Suppressor macrophage treated with lipopolysaccharide for 1 hour (primary cell): ENCODE results near the gene NAA38.

Source experiments
- DNase-seq, 3 donors: peaks; one replicate each; pipeline ENCODE4 v3.0.0-alpha.2; 2020 to 2022

NAA38 gene, protein sequence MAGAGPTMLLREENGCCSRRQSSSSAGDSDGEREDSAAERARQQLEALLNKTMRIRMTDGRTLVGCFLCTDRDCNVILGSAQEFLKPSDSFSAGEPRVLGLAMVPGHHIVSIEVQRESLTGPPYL

DNA sequence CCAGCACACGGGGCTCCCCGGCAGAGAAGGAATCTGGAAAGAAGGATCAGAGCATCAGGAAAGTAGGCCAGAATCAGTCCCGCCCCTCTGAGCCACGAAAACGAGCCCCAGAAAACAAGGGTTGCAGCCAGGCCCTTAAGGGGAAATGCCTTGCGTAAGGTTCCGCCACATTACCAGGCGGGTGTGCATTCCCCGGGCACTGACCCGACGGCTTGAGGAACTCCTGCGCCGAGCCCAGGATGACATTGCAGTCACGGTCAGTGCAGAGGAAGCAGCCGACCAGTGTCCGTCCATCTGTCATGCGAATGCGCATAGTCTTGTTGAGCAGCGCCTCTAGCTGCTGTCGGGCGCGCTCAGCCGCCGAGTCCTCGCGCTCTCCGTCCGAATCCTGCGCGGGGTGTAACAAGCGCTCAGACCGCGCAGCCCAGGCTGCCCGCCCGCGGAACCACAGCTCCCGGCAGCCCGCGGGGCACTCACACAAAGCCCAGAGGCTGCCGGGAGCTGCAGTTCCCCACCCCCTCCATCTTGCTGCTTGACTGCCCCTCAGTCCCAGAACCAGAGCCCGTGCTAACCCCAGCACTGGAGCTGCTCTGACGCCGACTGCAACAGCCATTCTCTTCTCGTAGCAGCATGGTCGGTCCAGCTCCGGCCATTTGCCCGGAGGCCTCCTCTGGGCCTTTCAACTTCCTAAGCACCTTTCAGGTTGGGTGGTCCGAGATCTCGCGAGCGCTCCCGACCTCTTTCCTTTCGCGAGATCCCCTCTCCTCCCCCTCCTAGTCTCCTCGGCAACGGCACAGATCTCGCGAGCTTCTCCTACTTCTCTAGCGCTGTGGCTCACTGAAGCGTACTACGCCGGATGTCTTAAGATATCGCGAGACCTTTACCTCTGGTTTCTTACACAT is at the start of gene NAA38:
TSS of gene NAA38 (minus strand) at position 749 of the 902 bp plus-strand sequence. CDS start at position 653, 96 bp downstream.
- DNase-seq, result peak; percentile 93 to 97 (median 97)

DNA sequence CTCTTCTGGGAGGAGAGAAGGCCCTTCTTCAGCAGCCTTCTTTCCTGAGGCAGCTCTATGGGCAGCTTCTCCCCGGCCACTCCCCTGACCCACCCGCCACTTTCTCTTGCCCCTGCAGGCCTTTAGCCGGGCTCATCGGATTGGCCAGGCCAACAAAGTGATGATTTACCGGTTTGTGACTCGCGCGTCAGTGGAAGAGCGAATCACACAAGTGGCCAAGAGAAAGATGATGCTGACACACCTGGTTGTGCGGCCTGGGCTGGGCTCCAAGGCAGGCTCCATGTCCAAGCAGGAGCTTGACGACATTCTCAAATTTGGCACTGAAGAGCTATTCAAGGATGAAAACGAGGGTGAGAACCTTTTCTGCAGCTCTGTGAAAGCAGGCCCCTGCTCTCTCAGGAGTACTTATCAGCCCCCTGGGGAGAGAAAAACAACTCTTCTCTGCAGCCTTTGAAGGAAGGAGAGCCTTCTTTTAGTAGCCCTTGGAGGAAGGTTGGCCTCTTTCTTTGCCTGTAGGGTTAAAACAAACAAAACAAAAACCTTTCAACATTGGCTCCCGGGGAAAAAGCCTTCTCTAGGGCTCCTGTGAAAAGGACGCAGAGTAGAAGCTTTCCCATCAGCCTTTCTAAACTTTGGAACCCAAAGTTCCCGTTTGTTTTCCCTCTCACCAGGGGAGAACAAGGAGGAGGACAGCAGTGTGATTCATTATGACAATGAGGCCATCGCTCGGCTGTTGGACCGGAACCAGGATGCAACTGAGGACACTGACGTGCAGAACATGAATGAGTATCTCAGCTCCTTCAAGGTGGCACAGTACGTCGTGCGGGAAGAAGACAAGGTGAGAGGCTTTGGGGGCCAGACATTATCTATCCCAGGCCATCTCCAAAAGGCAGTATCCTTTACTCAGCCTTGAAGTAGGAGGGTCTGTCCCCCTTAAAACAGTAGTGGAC is 46.1 kb upstream of the NAA38 start:
- DNase-seq, result no peak

DNA sequence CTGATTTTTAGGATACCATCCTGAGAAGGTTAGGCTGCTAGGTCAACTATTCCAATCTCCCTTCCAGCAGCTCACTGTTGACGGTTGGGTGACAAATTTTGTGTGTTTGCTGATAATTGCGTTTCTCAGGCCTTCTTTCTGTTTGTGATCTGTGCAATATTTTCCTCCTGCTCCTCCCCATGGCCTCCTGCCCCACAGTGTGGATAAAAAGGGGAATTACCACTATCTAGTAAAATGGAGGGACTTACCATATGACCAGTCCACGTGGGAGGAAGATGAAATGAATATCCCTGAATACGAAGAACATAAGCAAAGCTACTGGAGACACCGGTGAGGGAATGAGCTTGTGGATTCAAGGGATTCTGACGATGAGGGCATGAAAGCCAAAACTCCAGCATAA is 40.4 kb upstream of the NAA38 start:
- peak; percentile 84 to 92 (median 89) for DNase-seq

DNA sequence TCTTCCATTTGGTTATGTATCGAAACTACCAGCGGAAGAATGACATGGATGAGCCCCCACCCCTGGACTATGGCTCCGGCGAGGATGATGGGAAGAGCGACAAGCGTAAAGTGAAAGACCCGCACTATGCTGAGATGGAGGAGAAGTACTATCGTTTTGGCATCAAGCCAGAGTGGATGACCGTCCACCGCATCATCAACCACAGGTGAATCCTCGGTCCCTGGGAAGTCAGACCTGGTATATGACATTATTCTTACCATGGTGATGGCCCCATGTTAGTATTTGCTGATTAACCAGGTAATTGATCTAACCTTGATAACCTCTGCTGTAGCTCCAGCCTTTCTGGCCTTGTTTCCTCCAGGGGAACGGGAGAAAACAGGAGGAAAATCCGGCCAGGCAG is 39.7 kb upstream of the NAA38 start:
- DNase-seq, result no peak

DNA sequence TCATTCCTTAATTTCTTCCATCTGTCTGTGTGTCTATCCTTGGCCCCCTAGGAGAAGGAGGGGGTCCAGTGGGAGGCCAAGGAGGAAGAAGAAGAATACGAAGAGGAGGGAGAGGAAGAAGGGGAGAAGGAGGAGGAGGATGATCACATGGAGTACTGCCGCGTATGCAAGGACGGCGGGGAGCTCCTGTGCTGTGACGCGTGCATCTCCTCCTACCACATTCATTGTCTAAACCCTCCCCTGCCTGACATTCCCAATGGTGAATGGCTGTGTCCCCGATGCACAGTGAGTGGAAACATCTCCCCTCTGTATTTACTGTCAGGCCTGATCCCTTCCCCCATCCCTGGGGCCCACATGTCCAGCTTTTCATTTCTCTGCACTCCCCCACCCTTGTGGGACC is 37.5 kb upstream of the NAA38 start:
- DNase-seq, result no peak

DNA sequence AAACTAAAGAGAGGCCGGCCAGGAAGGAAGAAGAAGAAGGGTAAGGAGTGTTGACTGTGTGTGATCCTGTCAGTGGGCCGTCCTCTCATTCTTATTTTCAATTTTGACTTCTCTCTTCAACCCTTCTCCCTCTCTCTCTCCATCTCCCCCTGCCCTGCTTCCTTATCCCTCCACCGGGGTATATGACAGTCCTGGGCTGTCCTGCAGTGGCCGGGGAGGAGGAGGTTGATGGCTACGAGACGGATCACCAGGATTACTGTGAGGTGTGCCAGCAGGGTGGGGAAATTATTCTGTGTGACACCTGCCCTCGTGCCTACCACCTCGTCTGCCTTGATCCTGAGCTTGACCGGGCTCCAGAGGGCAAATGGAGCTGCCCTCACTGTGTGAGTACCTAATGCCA is 36.9 kb upstream of the NAA38 start:
- no peak for DNase-seq

DNA sequence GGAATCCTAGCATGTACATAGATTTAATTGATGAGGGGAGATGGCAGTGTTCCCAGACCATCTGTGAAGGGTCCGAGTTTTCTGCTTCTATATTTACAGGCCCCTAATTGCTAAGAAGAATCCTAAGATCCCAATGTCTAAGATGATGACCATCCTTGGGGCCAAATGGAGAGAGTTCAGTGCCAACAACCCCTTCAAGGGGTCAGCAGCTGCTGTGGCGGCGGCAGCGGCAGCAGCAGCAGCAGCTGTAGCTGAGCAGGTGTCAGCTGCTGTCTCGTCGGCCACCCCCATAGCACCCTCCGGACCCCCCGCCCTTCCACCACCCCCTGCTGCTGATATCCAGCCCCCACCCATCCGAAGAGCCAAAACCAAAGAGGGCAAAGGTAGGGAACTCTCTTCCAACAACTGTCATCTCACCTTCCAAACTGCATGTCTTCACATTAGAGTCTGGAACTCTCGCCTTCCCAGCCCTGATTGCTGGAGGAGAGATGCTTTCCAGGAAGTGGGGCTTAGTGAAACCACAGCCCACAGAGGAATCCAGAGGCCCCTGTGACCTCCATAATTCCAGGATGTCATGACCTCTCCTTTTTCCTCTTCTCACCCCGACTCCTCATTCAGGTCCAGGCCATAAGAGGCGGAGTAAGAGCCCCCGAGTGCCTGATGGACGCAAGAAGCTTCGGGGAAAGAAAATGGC is 36.0 kb upstream of the NAA38 start:
- DNase-seq, result no peak

DNA sequence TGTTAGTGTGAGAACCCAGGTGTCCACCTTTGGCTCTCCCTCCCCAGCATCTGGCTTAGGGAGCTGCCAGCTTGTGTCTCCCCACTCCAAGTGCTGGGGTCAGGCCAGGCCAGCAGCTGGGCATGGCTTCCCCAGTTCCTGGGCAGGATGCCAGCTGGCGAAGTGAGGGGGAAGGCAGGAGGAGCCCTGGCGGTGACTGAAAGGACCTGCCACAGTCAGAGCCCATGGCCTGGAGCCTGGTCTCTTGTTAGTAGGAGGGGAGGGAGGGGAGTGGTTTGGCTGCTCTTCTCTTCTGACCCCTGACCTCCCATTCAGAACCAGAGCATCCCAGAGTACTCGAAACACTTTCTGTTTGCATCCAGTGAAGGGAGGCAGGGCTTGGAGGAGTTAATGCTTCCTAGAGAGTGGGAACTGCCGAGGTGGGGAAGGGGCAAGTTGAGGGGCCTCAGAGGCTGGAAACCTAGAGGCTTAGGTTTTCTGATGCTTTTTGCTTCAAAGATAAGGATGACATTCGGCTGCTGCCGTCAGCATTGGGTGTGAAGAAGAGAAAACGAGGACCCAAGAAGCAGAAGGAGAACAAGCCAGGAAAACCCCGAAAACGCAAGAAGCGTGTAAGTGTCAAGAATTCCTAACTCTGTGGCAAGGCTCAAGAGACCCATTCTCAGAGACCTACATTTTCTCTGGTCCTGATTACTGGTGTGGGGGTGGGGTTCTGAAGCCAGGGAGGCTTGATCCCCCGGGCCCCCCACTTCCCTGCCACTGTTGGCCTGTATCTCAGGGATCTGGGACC is 32.0 kb upstream of the NAA38 start:
- DNase-seq, result peak; percentile 94 to 96 (median 95)

DNA sequence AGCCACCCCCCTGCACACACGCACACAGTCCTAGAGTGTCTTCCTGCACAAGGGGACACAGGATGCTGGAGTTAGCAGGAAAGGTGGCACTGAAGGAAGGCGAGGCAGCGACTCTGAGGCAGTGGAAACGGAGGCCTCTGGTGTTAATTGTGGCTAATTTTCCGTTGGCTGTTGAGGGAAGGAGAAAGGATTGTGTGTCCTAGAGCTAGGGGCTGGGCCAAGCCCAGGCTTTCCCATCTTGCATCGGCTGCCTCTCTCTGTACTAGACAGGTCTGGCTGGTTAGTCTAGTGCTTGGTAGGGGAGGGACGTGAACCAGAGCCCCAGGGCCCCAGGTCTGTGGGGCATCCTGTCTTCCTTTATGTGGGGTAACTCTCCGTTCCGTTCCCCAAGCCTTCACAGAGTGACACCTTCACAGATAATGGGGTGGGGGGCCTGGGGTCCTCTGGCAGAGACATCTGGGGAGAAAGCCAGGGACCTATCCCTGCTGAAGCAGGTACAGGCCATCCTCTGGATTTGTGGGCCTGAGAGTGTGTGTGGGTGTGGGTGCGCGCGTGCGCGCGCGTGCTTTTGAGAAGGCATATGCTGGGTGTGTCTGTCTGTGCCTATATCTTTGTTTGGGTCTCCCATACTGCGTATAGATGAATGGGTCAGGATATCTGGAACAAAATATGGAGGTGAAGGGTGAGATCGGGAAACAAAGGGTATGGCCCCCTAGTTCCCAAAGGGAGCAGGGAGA is 31.0 kb upstream of the NAA38 start, which contains the start of gene CHD3:
TSS of gene CHD3 (plus strand) at position 606 of the 737 bp plus-strand sequence. CDS start 212 bp downstream, outside the sequence.
- DNase-seq, result no peak

DNA sequence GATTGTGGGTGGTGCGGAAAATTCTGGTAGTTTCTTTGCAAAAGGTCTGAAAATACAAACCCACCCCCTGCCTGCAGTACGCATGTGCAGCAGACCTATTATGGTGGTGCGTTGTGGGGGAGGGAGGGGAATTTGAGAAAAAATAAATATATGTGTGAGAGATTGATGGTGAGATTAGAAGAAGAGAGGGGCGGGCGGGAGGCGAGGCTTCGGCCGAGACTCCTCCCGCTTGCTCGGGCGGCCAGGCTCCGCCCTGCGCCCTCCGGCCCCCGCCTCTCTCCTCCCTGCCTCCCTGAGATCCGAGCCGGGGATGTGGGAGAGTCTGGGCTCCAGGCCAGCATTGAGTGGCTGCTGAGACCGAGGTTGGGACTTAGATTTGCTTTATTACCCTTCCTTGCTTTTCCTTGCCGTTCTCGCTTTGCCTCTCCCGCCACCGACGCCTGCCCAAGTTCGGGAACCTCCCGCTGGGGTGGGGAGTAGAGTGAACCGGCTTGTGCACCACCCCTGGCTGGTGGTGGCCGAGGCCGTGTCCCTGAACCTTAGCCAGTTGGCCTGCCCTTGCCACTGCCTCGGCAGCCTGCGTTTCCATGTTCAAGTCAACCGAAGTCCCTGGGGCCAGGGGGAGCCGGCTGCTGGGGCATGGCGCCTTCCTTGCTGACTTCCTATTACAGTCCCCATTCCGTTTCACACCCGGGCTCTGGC is 30.3 kb upstream of the NAA38 start:
- peak; percentile 79 to 92 (median 84) for DNase-seq

DNA sequence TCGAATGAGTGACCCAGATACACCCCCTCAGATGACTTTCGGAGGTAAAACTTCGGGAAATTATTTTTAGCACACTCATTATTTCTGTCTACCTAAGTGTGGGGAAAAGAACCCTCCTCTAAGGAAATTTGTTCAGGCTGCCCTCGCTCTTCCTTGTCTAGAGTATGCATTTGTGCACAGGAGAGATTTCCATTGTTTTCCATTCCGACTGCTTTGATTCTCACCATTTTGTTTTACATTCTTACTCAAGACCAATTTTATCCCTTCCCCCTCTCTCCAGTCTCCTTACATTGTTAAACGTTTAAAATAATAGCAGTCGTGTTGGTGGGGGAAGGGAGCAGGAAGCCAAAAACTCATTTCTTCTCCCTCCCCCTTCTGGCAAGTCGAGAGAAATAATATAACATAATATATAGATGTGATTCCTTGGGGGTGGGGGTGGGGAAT is 29.7 kb upstream of the NAA38 start:
- no peak for DNase-seq

DNA sequence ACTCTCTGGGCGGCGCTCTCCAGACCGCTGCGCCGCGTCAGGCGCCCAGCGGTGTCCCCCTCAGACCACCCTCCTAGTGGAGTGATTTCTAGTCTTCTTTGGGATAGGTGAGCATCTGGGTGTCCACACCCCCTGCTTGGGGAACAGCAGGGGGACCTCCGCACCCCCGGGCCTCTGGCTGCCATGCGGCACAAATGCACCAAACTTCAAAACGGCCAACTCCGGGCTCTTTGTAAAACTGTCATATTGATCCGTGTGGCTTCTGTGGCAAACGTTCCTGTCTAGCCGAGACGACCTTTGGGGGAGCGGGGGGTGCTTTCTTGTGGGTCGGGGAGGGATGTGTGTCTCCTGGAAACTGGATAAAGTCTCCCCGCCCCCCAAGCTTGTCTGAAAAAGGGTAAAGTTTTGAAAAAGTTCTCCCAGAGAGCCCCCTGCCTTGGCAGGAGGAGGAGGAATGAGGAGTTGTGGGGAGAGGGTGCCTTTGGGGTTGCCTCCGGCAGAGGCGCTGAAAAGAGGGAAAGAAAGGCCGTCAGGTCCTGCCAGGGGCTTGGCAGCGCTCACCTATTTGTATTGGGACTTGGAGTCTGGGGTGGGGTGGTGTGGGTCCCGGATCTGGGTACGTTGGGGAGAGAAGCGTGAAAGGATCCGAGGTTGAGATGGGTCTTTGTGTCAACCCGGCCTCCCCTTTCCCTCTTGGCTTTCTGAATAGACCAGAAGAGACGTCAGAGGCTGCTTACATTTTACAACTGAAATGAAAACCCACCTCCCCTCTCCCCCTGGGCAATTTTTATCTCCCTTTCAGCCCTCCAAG is 29.1 kb upstream of the NAA38 start:
- DNase-seq, result no peak

DNA sequence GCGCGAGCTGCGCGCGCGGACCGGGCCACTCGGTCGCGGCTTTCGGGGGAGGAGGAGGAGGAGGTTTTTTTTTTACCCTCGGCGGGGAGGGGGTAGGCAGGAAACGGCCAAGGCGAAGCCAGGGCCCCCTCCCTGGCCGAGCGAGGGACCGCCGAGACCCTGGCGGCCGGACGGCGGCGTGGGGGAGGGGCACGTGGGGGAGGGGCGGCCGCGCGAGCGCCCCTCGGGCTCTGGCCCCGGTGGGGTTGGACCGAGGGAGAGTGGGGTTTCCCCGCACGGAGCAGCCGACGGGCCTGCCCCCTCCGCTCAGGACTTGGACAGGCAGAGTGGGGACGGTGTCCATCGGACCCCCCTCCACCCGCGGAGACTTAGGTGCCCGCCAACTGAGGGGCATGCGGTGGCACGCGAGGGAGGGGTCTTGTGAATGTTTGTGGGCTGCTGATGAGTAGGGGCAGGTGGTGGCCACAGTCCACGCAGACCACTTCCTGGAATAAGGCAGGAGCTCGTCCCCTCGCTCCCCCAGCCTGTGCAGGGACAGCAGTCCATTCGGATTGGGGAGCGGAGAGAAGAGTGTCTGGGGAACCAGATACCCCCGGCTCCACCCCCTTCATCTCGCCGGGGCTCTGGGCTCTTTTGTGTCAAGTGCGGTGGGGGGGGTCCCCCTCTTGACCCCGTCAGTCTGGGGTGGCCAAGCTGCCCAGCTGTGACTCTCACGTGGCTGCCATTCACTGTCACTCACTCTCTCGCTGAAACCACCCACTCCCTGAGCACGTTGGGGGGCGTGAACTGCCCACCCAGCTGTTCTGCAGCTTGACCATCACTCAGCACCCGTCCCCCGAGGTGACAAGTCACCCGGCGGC is 28.2 kb upstream of the NAA38 start:
- DNase-seq, result peak in 2 of 3 donors; percentile 34 to 66

DNA sequence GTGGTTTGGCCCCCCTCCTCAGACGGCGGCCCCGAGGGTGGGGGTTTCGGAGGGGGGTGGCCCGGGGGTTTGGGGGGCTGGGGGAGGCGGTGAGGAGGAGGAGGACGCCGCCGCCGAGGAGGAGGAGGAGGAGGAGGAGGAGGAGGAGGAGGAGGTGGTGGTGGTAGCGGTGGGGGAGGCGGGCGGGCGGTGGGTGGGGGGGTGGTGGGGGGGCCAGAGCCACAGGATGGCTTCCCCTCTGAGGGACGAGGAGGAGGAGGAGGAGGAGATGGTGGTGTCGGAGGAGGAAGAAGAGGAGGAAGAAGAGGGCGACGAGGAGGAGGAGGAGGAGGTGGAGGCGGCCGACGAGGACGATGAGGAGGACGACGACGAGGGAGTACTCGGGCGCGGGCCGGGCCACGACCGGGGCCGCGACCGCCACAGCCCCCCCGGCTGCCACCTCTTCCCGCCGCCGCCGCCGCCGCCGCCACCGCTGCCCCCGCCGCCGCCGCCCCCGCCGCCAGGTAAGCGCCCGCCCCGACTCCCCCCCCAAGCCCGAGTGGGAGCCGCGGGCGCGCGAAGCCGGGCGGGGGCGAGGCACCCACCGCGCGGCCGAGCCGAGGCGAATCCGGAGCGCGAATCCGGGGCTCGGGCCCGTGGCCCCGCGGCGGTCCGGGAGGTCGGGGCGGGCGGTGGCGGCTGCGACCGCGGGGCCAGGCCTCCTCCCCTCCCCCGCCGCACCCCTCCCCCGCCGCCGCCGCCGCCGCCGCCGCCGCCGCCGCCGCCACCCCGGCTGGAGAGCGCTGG is 27.4 kb upstream of the NAA38 start:
- DNase-seq, result no peak

DNA sequence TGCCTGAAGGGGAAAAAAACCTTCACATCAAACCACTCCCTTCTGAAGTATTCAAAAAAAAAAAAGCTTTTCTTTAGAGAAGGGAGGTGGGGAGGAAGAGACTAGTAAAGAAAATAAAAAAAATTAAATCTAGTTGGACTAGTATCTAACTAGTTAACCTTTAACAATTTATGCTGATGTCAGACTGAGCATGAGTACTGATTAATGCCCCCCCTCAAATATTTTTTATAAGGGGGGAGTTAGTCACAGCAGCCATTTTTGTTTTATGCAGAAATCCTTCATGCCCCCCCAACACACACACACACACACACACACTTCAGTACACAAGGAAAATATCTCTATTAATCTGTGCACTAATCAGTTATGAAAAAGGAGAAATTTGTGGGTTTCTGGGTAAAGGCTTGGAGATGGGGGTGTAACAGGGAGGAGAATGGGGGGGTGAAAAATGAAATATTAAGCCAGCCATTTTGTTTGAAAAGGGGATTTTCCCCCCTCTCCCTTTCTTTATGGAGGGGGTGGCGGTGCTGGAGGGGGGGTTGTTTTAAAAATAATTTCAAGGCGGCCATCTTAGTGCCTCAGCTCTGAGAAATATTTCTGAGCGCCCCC is 26.5 kb upstream of the NAA38 start:
- no peak for DNase-seq

DNA sequence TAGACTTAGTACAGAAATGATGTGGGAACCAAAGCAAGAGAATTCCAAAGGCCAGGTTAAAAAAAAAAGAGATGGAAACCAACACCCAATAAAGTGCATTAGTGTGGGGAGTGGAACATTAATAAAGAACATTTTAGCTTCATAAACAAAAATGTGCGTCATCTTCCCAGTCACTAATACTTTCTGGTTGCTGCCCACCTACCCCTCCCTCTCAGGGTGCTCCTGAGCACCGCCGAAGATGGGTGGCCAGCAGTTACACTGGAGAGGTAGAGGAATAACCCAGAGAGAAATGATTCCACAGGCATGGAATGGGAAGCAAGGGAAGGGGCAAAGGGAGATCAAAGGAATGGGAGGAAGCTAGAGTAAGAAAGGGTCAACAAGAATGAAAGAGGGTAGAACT is 25.3 kb upstream of the NAA38 start:
- DNase-seq, result no peak

DNA sequence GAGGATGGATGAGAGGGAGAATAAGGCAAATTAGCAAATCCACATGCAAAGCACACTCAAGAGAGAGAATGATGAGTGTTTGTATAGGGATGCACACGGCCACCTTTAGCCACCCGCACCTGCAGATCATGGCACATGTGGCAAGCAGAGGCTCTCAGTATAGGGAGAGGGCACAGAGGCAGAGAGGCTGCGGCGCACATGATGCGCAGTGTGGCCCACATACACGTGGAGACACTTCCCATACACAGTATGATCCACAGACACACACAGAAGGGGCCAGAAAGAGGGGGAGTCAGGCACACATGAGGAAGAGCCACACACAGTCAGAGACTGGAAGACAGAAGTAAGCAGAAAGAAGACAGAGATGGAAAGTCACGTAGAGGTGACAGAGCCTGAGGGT is 24.7 kb upstream of the NAA38 start:
- DNase-seq, result no peak
